Measurements from ENCODE around the gene CNTN4. TPM values are rescaled to one million over a fixed set of nuclear protein-coding genes. Genes with fewer than 3 reads are reported as not detected.

The CNTN4 gene
- total RNA-seq, 1 donor from 2014 or later: 1.6 TPM

DNA sequence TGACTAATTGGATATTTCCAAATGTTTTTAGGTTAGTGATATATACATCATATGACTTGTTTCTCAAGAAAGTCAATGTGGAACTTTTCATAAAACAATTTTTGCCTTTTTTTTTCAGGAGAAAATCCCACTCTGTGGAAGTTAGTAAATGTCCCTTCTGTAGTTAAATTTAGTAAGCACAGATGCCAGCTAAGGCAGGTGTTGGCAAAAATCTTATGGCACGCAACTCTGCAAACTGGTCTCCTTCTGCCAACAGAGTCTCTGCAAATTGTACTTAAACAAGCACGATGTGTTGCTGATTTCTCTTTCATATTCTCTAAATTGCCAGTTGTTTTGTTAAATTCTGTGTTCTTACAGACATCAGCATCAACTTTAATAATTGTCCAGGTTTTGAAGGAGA, 777.7 kb downstream of the CNTN4 start:
- TF ChIP-seq, protein P1, sequence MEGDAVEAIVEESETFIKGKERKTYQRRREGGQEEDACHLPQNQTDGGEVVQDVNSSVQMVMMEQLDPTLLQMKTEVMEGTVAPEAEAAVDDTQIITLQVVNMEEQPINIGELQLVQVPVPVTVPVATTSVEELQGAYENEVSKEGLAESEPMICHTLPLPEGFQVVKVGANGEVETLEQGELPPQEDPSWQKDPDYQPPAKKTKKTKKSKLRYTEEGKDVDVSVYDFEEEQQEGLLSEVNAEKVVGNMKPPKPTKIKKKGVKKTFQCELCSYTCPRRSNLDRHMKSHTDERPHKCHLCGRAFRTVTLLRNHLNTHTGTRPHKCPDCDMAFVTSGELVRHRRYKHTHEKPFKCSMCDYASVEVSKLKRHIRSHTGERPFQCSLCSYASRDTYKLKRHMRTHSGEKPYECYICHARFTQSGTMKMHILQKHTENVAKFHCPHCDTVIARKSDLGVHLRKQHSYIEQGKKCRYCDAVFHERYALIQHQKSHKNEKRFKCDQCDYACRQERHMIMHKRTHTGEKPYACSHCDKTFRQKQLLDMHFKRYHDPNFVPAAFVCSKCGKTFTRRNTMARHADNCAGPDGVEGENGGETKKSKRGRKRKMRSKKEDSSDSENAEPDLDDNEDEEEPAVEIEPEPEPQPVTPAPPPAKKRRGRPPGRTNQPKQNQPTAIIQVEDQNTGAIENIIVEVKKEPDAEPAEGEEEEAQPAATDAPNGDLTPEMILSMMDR (conservative IDR thresholded peaks at IDR 0.05; ENCODE audit: low read depth, low read length): no peak
- no peak overlapping the region for H3K4me3 ChIP-seq (ENCODE audit: low read depth, low read length)
- DNase-seq (ENCODE audit: low read depth): no peak

DNA sequence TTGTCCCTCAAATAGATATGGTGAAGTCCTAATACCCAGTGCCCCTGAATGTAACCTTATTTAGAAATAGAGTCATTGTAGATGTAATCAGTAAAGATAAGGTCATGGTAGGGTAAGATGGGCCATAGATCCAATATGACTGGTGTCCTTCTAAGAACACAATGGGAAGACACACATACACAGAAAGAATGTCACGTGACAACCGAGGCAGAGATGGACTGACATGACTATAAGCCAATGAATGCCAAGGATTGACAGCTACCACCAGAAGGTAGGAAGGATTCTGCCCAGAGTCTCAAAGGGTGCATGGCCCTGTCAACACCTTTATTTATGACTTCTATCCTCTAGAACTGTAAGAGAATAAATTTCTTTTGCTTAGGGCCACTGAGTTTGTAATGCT, 780.4 kb downstream of the CNTN4 start:
- TF ChIP-seq, protein P1 (conservative IDR thresholded peaks at IDR 0.05; ENCODE audit: low read depth, low read length): no peak
- no peak for DNase-seq (ENCODE audit: low read depth)
- H3K4me3 ChIP-seq (ENCODE audit: low read depth, low read length): no peak overlapping the region

DNA sequence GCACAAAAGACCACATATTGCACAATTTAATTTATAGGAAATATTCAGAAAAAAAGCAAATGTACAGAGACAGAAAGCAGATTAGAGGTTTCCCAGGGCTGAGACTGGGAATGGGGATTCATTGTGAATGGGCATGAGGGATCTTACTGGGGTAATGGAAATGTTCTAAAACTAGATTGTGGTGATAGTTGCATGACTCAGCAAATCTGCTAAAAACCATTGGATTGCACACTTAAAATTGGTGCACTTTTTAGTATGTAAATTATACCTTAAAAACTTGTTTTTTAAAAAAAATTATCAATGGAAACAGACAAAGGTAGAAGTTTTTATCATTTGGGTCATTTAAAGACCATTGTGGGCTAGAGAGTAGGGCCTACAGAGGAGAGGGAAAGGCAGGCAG, 780.9 kb downstream of the CNTN4 start:
- TF ChIP-seq, protein P1 (conservative IDR thresholded peaks at IDR 0.05; ENCODE audit: low read depth, low read length): no peak
- H3K4me3 ChIP-seq (ENCODE audit: low read depth, low read length): no peak overlapping the region
- DNase-seq (ENCODE audit: low read depth): no peak

DNA sequence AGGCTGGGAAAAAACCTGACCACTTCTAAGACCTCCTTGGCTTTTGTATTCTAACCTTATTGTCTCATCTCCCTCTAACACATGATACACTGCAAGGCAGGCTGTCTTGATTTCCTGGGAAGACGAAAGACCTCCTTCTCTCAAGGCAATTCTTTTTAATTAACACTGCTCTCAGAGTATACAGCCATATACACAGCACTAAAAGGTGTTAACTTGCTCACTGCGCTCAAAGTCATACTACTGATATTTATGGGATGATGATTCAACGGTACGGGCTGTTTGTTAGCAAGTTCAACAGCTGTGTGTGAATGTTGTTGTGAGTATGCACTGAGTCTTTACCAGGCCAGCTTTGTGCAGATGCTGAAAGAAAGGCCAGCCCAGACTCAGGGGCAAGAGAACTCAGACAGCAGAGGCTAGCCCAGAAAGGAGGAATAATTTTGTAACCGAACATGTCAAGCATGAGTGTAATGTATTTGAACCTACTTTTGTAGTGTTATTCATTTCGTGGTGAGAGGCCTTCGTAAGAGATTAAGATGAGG, 781.6 kb downstream of the CNTN4 start:
- TF ChIP-seq, protein P1 (conservative IDR thresholded peaks at IDR 0.05; ENCODE audit: low read depth, low read length): no peak
- DNase-seq (ENCODE audit: low read depth): no peak

DNA sequence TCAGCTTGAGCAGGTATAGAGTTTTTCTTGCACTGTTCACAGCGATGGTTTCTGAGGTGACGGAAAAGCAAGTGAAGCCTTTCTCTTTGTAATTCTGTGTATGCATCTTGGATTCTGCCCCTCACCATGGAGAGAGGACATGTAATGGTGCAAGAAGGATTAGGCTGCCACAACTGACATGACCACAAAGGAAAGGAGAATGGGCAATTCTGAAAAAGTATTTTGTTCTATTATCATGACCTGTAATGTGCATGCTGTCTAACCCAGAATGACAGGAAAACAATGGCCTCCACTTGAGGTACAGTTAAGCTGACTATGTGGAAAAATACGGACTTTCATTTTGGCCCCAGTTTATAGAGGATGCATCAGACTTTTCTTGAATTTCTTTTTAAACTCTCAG, 784.6 kb downstream of the CNTN4 start:
- no peak for DNase-seq (ENCODE audit: low read depth)
- TF ChIP-seq, protein P1 (conservative IDR thresholded peaks at IDR 0.05; ENCODE audit: low read depth, low read length): no peak
- no peak overlapping the region for H3K4me3 ChIP-seq (ENCODE audit: low read depth, low read length)

More for the DNA sequence above, 781.6 kb downstream of the CNTN4 start:
- H3K4me3 ChIP-seq (ENCODE audit: low read depth, low read length): no peak overlapping the region

DNA sequence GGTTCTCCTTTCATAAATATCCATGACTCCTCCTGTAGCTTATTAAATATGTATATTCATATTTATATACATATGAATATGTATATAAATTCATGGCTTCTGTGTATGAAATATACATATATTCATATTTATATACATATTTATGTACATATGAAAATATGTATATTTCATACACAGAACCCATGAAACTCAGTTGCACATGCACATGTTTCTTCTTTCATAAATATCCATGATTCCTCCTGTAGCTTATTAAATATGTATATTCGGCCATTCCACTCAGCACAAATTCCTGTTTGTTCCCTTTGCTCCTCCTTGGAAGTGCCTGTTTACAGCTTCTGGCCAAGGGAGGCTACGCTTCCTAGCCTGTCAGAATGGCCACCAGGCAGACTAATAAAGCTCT, 789.9 kb downstream of the CNTN4 start:
- H3K4me3 ChIP-seq (ENCODE audit: low read depth, low read length): no peak overlapping the region
- no peak for DNase-seq (ENCODE audit: low read depth)
- TF ChIP-seq, protein P1 (conservative IDR thresholded peaks at IDR 0.05; ENCODE audit: low read depth, low read length): no peak

DNA sequence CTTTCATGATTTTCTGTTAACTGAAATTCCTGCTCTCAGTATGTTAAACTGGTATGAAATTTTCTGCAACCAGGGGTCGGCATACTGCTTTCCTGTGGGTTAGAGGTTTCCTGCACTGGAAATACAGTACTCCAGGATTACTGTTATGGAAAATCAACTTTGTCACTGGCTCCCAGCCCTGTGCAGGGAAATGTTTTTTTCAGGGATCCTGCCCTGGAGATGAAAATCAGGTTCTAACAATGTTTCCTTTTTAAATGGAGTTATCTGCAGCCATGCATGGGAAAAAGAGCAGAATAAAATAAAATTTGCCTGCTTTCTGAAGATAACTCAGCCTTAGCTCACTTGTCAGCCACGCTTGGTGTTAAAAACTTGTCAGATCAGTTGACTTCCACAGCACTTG, 791.1 kb downstream of the CNTN4 start:
- no peak for DNase-seq (ENCODE audit: low read depth)
- TF ChIP-seq, protein P1 (conservative IDR thresholded peaks at IDR 0.05; ENCODE audit: low read depth, low read length): no peak
- no peak overlapping the region for H3K4me3 ChIP-seq (ENCODE audit: low read depth, low read length)

Measured in epithelial cell of proximal tubule (primary cell).